ENCODE measurements around the gene MAST4.

The MAST4 gene

GRCh38 chr5:66882606-66883227, 286.5 kb downstream of the MAST4 start:
- peak in 1 of 3 donors; percentile 13 for DNase-seq
- no peaks in the 10 kb centered on the region for H3K36me3 ChIP-seq (ENCODE audit: control insufficient read depth in 4 of 4, insufficient read depth in 4 of 4, low read length in 3 of 4)
- WGBS (ENCODE audit: insufficient coverage), result 82% methylated on average over 3 of the region's 3 CpGs
- H3K27ac ChIP-seq (ENCODE audit: insufficient read depth in 1 of 2, low read depth in 1 of 2, low read length in 2 of 2, poor library complexity in 1 of 2, severe bottlenecking in 2 of 2), result no peak overlapping the region
- POLR2A ChIA-PET, result no interaction called here
- no peak overlapping the region for H3K4me3 ChIP-seq (ENCODE audit: control insufficient read depth in 1 of 7, extremely low read depth in 1 of 7, insufficient read depth in 4 of 7, low read depth in 2 of 7, low read length in 6 of 7)
- CTCF ChIA-PET, result no interaction called here
- no peaks in the 10 kb centered on the region for H3K27me3 ChIP-seq (replicated peaks in 2 of 5; ENCODE audit: control insufficient read depth in 4 of 5, insufficient read depth in 5 of 5, low read length in 4 of 5)
- H3K9me3 ChIP-seq (ENCODE audit: control extremely low read depth in 1 of 5, control insufficient read depth in 4 of 5, insufficient read depth in 2 of 5, low read depth in 1 of 5, low read length in 4 of 5), result no peaks in the 10 kb centered on the region
- no peaks in the 10 kb centered on the region for H3K4me1 ChIP-seq (ENCODE audit: control extremely low read depth in 1 of 4, control insufficient read depth in 4 of 4, insufficient read depth in 4 of 4, low read length in 3 of 4)

DNA sequence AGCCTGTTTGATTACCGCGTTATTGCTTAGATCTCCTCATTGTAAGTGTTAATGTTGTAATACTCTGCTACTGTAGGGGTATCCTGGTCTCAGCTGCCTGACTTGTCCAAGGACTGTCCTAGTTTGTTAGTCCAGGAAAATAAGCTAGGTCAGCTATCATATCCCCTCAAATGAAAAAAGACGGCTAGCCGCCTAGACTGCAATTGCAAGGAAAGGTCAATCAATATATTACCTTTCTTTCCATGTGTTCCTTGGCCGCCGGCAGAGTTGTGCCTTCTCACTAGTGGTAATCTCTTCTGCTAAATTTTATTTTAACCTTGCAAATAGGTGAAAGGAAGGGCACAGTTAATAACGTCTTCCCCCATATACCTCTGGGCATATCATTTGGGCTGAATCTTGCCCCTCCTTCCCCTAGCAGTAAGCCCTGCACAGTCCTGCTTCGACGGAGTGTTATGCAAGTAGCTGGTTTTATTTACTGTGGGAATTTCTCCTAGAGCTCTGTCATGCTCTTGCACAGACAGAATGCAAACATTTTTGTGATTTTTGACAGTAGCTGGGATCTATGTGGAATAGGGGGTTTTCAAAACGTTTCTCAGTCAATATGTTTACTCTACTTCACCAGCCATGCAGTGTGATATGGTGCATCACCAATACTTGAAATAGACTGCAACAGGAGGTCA, 288.5 kb downstream of the MAST4 start:
- Histone ChIP-seq H3K27ac (ENCODE audit: insufficient read depth in 1 of 2, low read depth in 1 of 2, low read length in 2 of 2, poor library complexity in 1 of 2, severe bottlenecking in 2 of 2) (no peak overlapping the region), H3K36me3 (ENCODE audit: control insufficient read depth in 4 of 4, insufficient read depth in 4 of 4, low read length in 3 of 4) (no peaks in the 10 kb centered on the region), H3K27me3 (replicated peaks in 2 of 5; ENCODE audit: control insufficient read depth in 4 of 5, insufficient read depth in 5 of 5, low read length in 4 of 5) (no peaks in the 10 kb centered on the region), H3K4me3 (ENCODE audit: control insufficient read depth in 1 of 7, extremely low read depth in 1 of 7, insufficient read depth in 4 of 7, low read depth in 2 of 7, low read length in 6 of 7) (no peak overlapping the region), H3K9me3 (ENCODE audit: control extremely low read depth in 1 of 5, control insufficient read depth in 4 of 5, insufficient read depth in 2 of 5, low read depth in 1 of 5, low read length in 4 of 5) (no peaks in the 10 kb centered on the region), H3K4me1 (ENCODE audit: control extremely low read depth in 1 of 4, control insufficient read depth in 4 of 4, insufficient read depth in 4 of 4, low read length in 3 of 4) (peaks cover 0 to 2% (median 0%) of the 10 kb centered on the region in 4 experiments)
- ChIA-PET CTCF (interaction anchor here (1.1 to 2.4 kb wide), 2 partner anchors 8 to 17 kb away, joined by 4 to 5 read pairs; no protein-coding TSS in a partner anchor), POLR2A (no interaction called here)
- no peak for DNase-seq
- 92% methylated on average over 7 of the region's 10 CpGs for WGBS (ENCODE audit: insufficient coverage)

- Histone ChIP-seq H3K27me3 (replicated peaks in 2 of 5; ENCODE audit: control insufficient read depth in 4 of 5, insufficient read depth in 5 of 5, low read length in 4 of 5) (no peaks in the 10 kb centered on the region), H3K4me1 (ENCODE audit: control extremely low read depth in 1 of 4, control insufficient read depth in 4 of 4, insufficient read depth in 4 of 4, low read length in 3 of 4) (peaks cover 0 to 2% (median 0%) of the 10 kb centered on the region in 4 experiments), H3K36me3 (ENCODE audit: control insufficient read depth in 4 of 4, insufficient read depth in 4 of 4, low read length in 3 of 4) (no peaks in the 10 kb centered on the region), H3K27ac (ENCODE audit: insufficient read depth in 1 of 2, low read depth in 1 of 2, low read length in 2 of 2, poor library complexity in 1 of 2, severe bottlenecking in 2 of 2) (no peak overlapping the region), H3K4me3 (ENCODE audit: control insufficient read depth in 1 of 7, extremely low read depth in 1 of 7, insufficient read depth in 4 of 7, low read depth in 2 of 7, low read length in 6 of 7) (no peak overlapping the region), H3K9me3 (ENCODE audit: control extremely low read depth in 1 of 5, control insufficient read depth in 4 of 5, insufficient read depth in 2 of 5, low read depth in 1 of 5, low read length in 4 of 5) (no peaks in the 10 kb centered on the region)
- ChIA-PET CTCF (interaction anchor here (1.3 kb wide), 1 partner anchor 11 kb away, joined by 3 read pairs; no protein-coding TSS in a partner anchor), POLR2A (no interaction called here)
- WGBS (ENCODE audit: insufficient coverage), result 100% methylated on average over 1 of the region's 1 CpG
- no peak for DNase-seq
Observed at GRCh38 chr5:66886941-66887340, 290.7 kb downstream of the MAST4 start.

- no peaks in the 10 kb centered on the region for H3K27me3 ChIP-seq (replicated peaks in 2 of 5; ENCODE audit: control insufficient read depth in 4 of 5, insufficient read depth in 5 of 5, low read length in 4 of 5)
- no peak overlapping the region for H3K27ac ChIP-seq (ENCODE audit: insufficient read depth in 1 of 2, low read depth in 1 of 2, low read length in 2 of 2, poor library complexity in 1 of 2, severe bottlenecking in 2 of 2)
- no peaks in the 10 kb centered on the region for H3K9me3 ChIP-seq (ENCODE audit: control extremely low read depth in 1 of 5, control insufficient read depth in 4 of 5, insufficient read depth in 2 of 5, low read depth in 1 of 5, low read length in 4 of 5)
- DNase-seq, result peak in 2 of 3 donors; percentile 12 to 16
- no peaks in the 10 kb centered on the region for H3K36me3 ChIP-seq (ENCODE audit: control insufficient read depth in 4 of 4, insufficient read depth in 4 of 4, low read length in 3 of 4)
- H3K4me1 ChIP-seq (ENCODE audit: control extremely low read depth in 1 of 4, control insufficient read depth in 4 of 4, insufficient read depth in 4 of 4, low read length in 3 of 4), result peaks cover 0 to 2% (median 0%) of the 10 kb centered on the region in 4 experiments
- peak overlapping the region in 3 of 7 experiments; percentile 8 to 49 (median 13) for H3K4me3 ChIP-seq (ENCODE audit: control insufficient read depth in 1 of 7, extremely low read depth in 1 of 7, insufficient read depth in 4 of 7, low read depth in 2 of 7, low read length in 6 of 7)
- no CpG with 5 or more reads among the region's 2 CpGs for WGBS (ENCODE audit: insufficient coverage)
- ChIA-PET POLR2A (no interaction called here), CTCF (interaction anchor here (1.9 kb wide), 1 partner anchor 15 kb away, joined by 3 read pairs; no protein-coding TSS in a partner anchor)
Observed at GRCh38 chr5:66888613-66889012, 292.4 kb downstream of the MAST4 start.

DNA sequence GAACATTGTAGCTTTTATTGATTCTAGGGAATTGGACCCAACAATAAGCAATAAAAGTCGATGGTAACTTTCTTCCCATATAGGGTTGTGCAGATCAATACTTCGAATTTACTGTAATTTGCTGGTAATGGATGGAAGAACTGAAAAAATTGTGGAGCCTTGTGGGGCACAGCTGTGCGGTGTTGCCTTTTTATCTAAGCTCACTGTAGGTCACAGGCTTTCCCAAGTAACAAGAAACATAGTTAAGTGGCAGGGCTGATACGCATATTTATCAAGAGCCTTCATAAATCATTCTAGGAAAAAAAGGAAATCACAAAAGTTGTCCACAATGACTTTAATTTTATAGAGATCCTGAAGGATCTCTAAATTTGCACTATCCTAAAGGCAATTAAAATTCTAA, 292.9 kb downstream of the MAST4 start:
- no peaks in the 10 kb centered on the region for H3K36me3 ChIP-seq (ENCODE audit: control insufficient read depth in 4 of 4, insufficient read depth in 4 of 4, low read length in 3 of 4)
- no peaks in the 10 kb centered on the region for H3K27me3 ChIP-seq (replicated peaks in 2 of 5; ENCODE audit: control insufficient read depth in 4 of 5, insufficient read depth in 5 of 5, low read length in 4 of 5)
- peaks cover 0 to 2% (median 0%) of the 10 kb centered on the region in 4 experiments for H3K4me1 ChIP-seq (ENCODE audit: control extremely low read depth in 1 of 4, control insufficient read depth in 4 of 4, insufficient read depth in 4 of 4, low read length in 3 of 4)
- peak overlapping the region in 2 of 7 experiments; percentile 8 to 49 for H3K4me3 ChIP-seq (ENCODE audit: control insufficient read depth in 1 of 7, extremely low read depth in 1 of 7, insufficient read depth in 4 of 7, low read depth in 2 of 7, low read length in 6 of 7)
- POLR2A ChIA-PET, result no interaction called here
- H3K9me3 ChIP-seq (ENCODE audit: control extremely low read depth in 1 of 5, control insufficient read depth in 4 of 5, insufficient read depth in 2 of 5, low read depth in 1 of 5, low read length in 4 of 5), result no peaks in the 10 kb centered on the region
- no peak for DNase-seq
- 33% methylated on average over 3 of the region's 4 CpGs for WGBS (ENCODE audit: insufficient coverage)
- no peak overlapping the region for H3K27ac ChIP-seq (ENCODE audit: insufficient read depth in 1 of 2, low read depth in 1 of 2, low read length in 2 of 2, poor library complexity in 1 of 2, severe bottlenecking in 2 of 2)
- CTCF ChIA-PET, result interaction anchor here (1.9 kb wide), 1 partner anchor 15 kb away, joined by 3 read pairs; no protein-coding TSS in a partner anchor

DNA sequence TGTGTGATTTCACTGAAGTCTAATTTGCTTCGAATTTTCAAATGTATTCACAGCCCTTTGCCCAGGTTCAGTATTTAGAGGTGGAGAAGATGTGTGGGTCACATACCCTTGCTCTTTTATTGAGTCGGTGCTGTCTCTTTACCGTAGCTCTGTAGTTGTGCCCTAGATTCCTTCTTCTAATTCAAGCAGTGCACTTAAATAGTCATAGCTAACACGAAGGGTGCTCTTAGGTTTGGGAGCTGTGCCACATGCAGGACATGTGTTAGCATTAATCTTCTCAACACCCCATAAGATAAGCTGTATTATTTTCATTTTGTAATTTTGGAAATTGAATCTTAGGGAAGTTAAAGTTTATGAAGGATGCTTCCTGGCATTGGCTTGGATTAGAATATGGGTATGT, 293.3 kb downstream of the MAST4 start:
- Histone ChIP-seq H3K4me1 (ENCODE audit: control extremely low read depth in 1 of 4, control insufficient read depth in 4 of 4, insufficient read depth in 4 of 4, low read length in 3 of 4) (peaks cover 0 to 2% (median 0%) of the 10 kb centered on the region in 4 experiments), H3K27ac (ENCODE audit: insufficient read depth in 1 of 2, low read depth in 1 of 2, low read length in 2 of 2, poor library complexity in 1 of 2, severe bottlenecking in 2 of 2) (no peak overlapping the region), H3K9me3 (ENCODE audit: control extremely low read depth in 1 of 5, control insufficient read depth in 4 of 5, insufficient read depth in 2 of 5, low read depth in 1 of 5, low read length in 4 of 5) (no peaks in the 10 kb centered on the region), H3K27me3 (replicated peaks in 2 of 5; ENCODE audit: control insufficient read depth in 4 of 5, insufficient read depth in 5 of 5, low read length in 4 of 5) (no peaks in the 10 kb centered on the region), H3K4me3 (ENCODE audit: control insufficient read depth in 1 of 7, extremely low read depth in 1 of 7, insufficient read depth in 4 of 7, low read depth in 2 of 7, low read length in 6 of 7) (no peak overlapping the region), H3K36me3 (ENCODE audit: control insufficient read depth in 4 of 4, insufficient read depth in 4 of 4, low read length in 3 of 4) (no peaks in the 10 kb centered on the region)
- DNase-seq, result no peak
- ChIA-PET CTCF (interaction anchor here (1.1 to 1.9 kb wide), 2 partner anchors 11 to 16 kb away, joined by 3 read pairs; no protein-coding TSS in a partner anchor), POLR2A (no interaction called here)
- 88% methylated on average over 2 of the region's 4 CpGs for WGBS (ENCODE audit: insufficient coverage)
